ACHN (cell line): Measurements from ENCODE around the gene NPHP4.

Source experiments
- DNase-seq: peaks from one replicate; pipeline ENCODE4 v3.0.0-alpha.2; 2015
- in situ Hi-C: cut with HindIII; loops from 2 replicates; pipeline ENCODE4 v1.10.0; 2017; ENCODE audit warnings: low sequenced_read_pairs, low pct_ligation_motif_present, low pct_unique_long_range_greater_than_20kb

The NPHP4 gene

DNA sequence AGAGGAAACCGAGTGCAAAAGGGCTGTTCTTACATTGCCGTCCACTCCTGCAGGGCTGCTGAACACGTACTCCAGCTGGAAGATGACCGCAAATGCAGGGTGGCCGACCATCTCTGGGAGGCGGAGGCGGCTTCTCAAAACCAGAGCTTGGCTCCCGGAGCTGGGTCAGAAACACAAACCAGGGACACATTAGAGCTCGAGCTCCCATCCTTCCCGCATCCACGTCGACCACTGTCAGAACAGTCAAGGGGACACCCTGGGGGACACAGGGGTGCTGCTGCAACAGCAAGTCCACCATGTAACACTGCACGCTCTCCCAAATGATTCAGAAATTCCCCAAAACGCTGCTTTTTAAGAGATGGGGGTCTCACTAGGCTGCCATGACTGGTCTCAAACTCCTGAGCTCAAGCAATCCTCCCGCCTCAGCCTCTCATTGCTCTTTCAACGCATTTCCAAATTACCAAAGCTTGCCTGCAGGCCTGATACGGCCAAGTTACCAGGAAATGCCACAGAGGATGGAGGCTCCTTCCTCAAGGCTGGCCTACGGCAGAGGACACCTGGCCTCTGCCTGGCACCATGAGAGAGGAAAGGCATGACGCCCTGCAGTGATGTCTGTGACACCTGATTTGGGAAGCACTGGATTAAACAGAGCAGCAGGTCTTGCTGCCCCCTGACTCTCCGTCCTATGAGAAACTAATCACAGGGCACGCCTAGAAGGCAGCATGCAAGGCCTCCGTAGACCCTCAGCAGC, 45.0 kb downstream of the NPHP4 start:
- in situ Hi-C loops: no loop called here
- DNase-seq: no peak

DNA sequence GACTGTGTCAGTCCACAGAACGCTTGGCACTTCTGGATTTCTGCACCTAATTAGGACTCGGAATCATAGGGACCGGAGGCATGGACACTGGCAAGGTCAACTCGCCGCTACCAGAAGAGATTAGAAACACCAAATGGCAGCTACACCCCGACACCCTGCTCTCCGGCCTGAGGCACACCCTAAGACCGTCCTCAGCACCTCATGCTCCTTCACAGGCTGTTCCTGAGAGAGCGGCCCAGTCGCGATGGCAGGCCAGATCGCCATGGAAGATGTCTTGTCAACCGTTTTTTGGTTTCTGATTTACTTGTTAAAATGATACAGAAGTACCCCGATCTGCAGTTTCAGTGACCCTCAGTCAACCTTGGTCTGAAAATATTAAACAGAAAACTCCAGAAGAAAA, 46.8 kb downstream of the NPHP4 start:
- no peak for DNase-seq
- in situ Hi-C loops: no loop called here

DNA sequence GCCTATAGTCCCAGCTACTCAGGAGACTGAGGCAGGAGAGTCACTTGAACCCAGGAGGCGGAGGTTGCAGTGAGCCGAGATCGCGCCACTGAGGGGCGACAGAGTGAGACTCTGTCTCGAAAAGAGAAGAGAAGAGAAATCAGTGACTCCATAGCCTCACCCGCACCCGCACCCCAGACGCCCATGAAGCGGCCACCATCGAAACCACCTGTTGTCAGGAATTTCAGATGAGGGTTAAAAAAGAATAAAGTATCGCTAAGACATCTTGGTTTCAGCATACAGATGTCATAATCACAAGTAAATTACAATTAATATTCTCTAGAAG, 47.4 kb downstream of the NPHP4 start:
- in situ Hi-C loops: no loop called here
- no peak for DNase-seq

DNA sequence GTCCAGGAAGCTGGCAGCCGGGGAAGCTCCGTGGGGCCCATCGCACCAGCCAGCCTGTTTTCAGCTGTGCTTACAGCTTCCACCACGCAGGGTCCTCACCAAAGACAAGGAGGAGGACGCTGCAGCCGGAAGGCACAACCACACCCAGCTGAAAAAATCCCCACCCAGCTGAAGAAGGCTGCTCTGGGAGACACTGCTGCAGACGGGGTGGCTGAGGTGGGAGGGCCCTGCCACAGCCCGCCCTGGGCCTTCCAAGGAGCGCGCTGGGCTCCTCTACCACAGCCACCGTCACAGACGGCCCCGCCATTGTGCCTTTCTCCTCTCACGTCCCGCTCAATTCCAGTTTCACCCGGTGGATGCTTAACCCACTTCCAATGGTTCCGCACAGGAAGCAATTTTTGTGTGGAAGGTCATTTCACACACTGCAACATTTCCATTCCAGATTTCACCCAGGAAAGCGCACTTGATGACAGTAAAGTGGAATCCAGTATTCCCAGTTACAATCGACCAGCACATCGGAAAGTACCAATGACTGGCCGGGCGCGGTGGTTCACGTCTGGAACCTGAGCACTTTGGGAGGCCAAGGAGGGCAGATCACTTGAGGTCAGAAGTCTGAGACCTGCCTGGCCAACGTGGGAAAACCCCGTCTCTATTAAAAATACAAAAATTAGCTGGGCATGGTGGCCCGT, 47.9 kb downstream of the NPHP4 start:
- in situ Hi-C loops: no loop called here
- no peak for DNase-seq

DNA sequence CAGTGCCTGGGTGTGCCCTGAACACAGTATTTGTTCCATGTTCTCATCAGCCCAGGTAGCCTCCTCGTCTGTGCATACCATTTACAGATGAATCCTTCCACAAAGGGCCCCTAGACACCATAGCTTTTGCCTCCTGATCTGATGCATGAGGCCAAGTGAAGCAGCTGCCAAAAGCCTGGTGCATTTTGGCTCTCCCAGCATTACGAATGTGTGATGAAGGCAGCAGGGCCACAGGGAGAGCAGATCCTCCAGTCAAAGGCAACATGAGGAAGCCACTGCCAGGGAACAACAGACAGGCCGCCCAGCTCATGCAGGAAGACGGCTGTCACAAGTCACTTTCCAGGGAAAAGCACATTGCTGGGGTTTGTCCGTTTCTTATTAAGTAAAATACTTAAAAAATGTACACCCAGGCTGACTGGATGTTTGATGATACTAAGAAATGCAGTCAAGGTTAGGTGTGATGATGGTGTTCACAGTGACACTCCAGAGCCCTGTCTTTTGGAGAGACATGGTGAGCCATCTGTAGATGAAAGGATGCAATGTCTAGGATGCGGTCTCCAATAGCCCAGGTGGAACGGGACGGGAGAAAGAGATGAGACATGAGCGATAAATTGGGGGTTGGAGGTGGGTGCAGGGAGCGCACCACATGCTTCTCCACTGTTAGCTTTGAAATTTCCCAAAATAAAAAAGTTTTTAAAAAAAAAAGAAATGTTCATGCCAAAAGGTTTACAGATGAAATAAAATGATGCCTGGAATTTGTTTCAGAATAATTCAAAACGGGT, 48.7 kb downstream of the NPHP4 start:
- no peak for DNase-seq
- in situ Hi-C loops: no loop called here

DNA sequence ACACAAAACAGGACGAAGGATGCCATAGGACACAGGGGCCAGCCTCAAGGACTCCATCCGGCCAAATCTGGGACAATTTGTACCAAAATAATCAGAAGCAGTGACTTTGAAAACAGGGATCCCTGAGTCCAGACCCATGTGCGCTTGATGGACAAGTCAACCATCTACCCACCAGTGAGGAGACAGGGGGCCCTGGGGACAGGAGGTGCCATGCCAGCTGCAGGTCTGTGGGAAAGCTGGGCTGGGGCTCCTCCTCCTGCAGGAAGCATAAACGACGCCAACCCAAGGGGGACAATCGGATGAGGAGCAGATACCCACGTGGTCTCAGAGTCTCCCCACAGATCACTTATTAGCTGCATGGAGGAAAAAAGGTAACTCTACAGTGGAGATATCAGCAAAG, 50.6 kb downstream of the NPHP4 start:
- in situ Hi-C loops: no loop called here
- DNase-seq: no peak

DNA sequence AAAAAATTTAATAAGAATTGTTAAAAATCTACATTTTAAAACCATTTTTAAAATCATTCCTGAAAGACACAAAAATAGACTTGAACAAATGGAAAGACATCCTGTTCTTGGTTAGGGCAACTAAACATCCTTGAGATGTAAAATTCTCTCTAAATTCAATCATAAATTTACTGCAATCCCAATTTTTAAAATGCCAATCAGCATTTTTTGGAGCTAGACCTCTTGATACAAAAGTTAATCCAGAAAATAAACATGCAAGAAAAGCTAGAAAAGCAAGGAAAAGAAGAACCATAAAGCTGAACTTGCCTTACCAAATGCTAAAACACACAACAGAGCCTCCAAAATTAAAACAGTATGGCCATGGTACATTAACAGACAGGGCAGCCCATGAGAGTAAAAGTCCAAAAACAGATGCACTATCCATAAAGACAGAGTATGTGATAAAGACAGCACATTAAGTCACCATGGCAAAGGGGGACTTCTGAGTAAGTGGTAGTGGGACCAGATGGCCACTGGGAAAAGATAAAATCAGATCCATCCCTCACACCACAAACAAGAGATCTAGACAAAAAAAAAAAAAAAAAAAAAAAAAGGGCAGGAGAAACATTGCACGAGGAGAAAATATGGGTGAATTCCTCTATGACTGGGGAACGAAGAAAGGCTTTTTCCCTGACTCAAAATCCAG, 51.4 kb downstream of the NPHP4 start:
- in situ Hi-C loops: no loop called here
- no peak for DNase-seq

DNA sequence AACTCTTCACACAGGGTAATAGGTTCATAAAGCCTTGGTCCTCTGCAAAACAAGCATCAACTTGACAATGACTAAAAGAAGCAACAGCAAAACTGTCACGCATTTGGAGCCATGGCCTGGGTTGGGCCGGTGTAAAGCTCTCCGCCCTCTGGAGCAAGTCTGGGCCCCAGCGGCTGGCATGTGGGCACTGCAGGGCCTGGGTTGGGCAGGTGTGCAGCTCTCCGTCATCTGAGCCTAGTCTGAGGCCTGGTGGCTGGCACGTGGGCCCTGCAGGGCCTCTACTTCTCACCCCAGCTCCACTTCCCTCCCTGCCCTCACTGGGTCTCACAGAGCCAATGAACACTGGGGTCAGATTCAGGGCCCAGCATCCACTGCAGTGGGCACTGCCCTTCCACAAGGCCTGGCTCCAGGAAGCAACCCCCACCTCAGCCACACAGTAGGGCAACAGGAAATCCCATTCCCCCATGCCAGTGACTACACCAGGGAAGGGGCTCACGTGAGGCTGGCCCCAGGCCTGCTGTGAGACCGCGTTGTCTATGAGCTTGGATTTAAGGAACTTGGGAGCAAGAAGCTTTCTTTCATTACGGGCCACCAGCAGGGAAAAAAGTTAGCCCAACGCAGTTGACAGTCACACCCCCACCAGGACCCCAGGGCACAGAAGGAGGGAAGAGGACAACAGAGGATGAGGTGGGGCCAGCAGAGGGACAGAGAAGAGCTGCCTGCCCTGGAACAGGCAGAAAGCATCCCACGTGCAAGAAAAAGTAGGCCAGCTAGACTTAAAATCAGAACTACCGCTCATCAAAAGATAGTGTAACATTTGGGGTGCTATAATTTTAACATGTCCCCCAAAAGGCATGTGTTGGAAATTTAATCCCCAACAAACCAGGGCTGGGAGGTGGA, 52.7 kb downstream of the NPHP4 start:
- in situ Hi-C loops: no loop called here
- DNase-seq: no peak

DNA sequence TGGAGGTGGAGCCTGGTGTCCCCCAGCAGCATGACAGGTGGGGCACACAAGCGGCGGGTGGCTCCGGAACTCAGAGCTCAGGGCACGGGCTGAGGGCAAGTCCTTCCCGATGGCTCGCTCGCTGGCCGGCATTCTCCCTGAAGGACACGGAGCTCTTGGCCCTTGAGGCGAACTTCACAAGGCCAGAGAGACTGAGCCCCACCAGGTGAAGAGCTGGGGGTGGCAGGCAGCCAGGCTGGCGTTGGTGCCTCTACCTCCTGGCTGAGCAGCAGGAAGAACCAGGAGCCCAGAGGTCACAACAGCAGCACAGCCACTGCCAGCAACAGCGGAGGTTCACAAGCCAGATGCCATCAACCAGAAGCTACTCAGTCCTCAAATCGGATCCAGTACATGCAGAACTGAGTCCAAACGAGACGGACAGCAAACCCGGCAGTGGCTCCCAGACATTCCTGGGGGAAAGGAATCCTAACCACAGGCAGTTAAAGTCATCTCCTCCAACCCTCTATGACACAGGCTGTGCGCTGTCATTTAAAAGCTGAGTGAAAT, 54.1 kb downstream of the NPHP4 start:
- no peak for DNase-seq
- in situ Hi-C loops: no loop called here

DNA sequence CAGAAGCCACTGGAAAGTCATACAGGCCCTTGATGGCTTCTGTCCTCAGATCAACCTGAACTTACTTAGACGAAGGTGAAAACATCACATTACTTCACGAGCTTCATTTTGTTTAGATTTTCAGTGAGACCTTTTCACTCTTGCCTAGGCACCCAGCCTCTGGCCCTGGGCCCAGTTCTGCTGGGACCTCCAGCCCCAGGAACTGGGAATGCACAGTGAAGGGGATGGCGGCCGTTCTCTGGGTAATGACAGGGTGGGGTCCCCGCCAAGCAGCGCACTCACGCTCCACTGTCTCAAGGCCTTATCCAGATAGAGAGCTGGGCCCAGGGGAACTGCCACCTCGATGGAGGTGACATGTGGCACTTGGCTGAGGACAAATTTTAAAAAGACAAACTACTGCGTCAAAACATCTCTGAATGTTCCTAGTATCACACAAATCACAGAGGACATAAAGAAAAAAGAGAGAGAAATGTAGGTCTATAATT, 54.8 kb downstream of the NPHP4 start:
- no peak for DNase-seq
- in situ Hi-C loops: no loop called here

DNA sequence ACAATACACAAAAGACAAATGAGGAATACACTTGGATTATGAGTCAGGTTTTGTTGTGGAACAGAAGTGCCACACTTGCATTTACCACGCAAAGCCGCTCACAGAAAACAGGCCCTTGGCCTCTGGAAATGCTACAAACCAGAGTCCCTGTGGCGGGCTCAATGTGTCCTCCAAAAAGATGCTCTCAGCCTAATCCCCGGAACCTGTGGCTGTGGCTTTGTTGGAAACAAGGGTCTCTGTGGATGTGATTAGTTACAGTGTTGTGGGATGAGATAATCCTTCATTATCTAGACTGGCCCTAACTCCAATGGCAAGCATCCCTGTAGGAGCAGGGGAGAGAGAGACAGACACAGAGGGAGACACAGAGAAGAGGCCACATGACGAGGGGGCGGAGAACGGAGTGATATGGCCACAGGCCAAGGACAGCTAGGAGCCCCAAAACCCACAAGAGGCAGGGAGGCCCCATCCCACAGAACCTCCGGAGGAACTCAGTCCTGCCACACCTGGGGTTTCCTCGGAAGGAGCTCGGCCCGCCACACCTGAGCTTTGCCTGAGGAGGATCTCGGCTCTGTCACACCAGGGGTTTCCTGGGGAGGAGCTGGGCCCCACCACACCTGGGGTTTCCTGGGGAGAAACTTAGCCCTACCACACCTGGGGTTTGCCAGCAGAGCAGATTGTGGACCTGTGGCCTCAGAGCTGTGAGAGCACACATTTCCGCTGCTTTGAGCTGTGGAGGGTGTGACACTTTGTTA, 55.4 kb downstream of the NPHP4 start:
- in situ Hi-C loops: no loop called here
- no peak for DNase-seq

DNA sequence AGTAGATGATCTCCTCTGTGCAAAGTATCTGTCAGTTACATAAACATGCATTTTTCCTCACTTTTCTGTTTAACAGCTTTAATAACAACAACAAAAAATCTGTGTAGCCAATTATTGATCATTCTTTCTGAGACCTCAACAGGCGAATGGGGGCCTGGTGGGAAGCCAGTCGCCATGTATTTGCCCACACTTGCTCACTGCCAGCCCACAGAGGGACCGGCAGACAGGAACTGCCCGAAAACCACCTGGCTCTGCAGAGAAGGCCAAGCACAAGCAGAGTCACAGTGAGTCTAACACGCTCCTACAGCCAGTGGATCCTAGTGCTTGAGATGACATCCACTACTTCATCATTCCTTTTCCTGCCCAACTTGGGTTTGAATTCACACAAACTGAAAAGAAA, 56.1 kb downstream of the NPHP4 start:
- in situ Hi-C loops: no loop called here
- no peak for DNase-seq

DNA sequence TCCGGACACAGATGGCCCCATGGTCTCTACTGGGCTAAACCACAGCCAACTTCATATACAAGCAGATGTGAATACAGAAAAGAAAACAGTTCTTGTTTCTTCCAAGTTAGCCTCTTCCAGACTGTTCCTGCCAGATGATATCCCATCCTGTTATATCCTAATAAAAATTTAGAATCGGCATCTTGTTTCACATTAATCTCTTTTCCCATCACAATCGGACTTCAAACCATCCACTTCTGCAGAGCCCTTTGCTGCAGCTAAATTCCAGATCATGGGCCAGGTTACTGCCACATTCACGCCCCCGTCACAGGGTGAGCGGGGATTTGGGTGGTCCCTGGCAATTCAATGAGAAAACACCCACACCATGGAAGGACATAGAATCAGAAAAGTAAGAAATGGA, 57.2 kb downstream of the NPHP4 start:
- no peak for DNase-seq
- in situ Hi-C loops: no loop called here

DNA sequence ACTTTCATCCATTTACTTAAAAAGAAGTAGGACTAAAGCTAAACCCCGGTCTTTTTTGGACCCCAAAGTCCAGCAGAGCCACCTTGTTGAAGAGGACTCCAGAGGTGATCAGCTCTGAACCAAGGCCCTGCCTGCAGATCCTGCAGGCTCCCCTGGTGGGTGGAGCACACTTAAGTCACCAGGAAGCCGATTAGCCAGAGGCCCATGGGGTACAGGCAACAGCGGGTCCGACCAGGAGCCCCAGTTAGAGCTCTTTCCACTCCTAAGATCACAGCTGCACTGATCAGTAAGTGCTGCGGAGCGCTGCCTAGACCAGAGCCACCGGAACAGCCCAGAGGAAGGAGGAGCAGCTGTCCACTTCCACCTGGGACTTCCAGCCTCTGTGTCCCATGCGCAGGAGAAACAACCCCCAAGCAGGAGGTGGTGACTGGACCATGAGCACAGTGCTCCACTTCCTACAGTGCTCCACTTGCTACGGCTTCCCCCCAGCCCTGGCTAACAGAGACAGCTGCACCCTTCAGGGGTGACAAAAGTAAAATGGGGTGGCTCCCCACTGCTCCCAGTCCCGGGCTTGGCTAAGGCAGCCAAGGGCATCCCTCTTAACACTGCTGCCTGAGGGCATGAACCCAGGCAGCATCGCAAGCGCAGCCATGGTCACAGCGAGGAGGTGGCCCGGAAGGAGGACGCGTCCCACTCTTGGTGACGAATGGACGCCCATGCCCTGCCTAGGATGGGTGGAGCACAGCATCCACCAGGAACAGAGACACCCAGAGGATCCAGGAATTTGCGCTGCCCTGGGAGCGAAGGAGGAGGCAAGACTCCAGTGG, 58.0 kb downstream of the NPHP4 start:
- in situ Hi-C loops: no loop called here
- no peak for DNase-seq

DNA sequence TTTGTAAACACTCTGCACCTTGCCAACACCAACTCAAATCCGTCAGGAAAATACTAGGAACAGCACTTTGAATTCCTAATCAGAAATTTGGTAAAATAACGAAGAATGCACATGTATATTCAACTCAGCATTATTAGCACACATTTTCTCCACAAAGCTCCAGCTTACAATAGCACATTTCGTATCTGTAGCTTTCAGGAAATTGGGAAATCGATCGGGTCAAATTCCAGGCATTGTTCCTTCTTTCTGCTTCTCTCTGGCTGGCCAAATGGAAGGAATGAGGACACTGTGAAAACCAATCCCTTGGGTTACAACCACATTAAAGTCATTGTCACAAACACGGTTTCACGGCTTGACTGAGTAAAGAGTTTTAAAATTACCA, 58.6 kb downstream of the NPHP4 start:
- in situ Hi-C loops: no loop called here

DNA sequence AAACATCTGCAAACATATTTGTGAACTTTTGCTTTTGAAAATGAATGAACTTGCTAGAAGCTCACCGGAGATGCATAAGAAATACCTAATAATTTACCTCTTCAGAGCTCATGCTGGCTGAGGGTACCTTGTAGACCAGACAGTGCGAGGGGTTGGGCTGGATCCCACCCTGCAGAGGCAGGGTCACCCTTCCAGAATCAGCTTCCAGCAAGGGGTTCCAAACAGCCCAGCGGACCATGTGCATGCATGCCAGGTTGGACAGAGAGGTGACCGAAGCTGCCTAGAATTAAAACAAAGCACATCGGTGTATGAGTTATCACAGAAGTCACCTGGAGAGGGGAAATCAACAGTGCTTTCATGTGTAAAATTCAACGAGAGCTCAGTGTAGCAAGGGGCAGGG, 59.2 kb downstream of the NPHP4 start:
- DNase-seq: no peak
- in situ Hi-C loops: no loop called here

More for the DNA sequence above, 58.6 kb downstream of the NPHP4 start:
- no peak for DNase-seq
